Measurements from ENCODE around the gene RPP25L.

DNA sequence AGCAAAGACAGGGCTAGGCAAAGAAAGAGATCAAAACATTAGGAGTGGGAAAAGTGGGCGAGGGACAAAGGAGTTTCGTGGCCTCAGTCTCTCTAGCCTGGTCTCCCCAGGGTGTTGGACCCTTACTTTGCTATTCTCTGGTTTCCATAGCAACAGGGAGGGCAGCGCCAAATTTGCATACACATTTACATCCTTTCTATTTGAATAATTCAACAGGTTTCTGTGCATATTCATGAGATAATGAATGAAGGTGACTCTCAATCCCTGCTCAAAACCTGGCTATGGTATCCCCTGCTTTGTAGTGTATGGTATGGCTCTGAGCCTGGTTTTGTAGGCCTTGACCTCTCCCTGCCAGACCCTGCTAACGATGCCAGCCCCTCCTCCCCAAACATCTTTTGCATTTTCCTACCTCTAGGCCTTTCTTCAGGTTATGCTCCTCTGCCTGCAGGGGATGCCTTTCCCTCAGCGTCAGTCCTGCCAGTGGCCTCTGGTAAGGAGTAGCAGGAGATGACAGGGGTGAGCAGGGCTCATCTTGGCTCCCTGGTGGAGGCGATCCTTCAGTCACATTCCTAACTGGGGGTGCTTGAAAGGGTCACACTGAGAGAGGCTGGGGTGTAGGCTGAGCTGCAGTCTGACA, 9.8 kb downstream of the RPP25L start:
- TF ChIP-seq CTCF (IDR thresholded peaks at IDR 0.05) (no peak), MXI1 (IDR thresholded peaks at IDR 0.05; ENCODE audit: low read depth, low read length) (no peak), EP300 (IDR thresholded peaks at IDR 0.05; ENCODE audit: borderline replicate concordance in 1 of 2, low read depth in 1 of 2, low read length in 1 of 2) (no peak), POLR2AphosphoS5 (IDR thresholded peaks at IDR 0.05; ENCODE audit: low read depth, low read length) (no peak)
